Measurements from ENCODE around the gene UNC80. TPM values are rescaled to one million over a fixed set of nuclear protein-coding genes. Genes with fewer than 3 reads are reported as not detected.

The UNC80 gene
- polyA plus RNA-seq, 1 donor (not counting 4 experiments of a cell fraction or from before 2014, with no cell fraction given) = 0.13 TPM

GRCh38 chr2:209767316-209767715 lies 4.3 kb upstream of the UNC80 start:
- no peak for FAIRE-seq
- H3K4me2 ChIP-seq (ENCODE audit: control insufficient read depth, extremely low read depth, insufficient read depth, low read depth, low read length) = no peak overlapping the region
- TF ChIP-seq CTCF (optimal IDR thresholded peaks at IDR 0.05 in 1 of 3, IDR thresholded peaks at IDR 0.05 in 1 of 3, conservative IDR thresholded peaks at IDR 0.05 in 1 of 3; ENCODE audit: extremely low read depth in 1 of 3, insufficient read depth in 2 of 3, low read length in 3 of 3) (no peak), EZH2 (IDR thresholded peaks at IDR 0.05; ENCODE audit: low read length) (no peak)
- no peak overlapping the region for H3K9ac ChIP-seq (ENCODE audit: control insufficient read depth, extremely low read depth, insufficient read depth, low read length)
- no peaks in the 10 kb centered on the region for H3K36me3 ChIP-seq (ENCODE audit: control insufficient read depth in 2 of 2, extremely low read depth in 1 of 2, insufficient read depth in 2 of 2, low read length in 2 of 2)
- no peaks in the 10 kb centered on the region for H4K20me1 ChIP-seq (ENCODE audit: control insufficient read depth, extremely low read depth, insufficient read depth, low read length)
- no peak overlapping the region for H3K4me3 ChIP-seq (ENCODE audit: control insufficient read depth in 2 of 3, extremely low read depth in 1 of 3, insufficient read depth in 2 of 3, low read depth in 1 of 3, low read length in 3 of 3)
- no peak overlapping the region for H3K27ac ChIP-seq (ENCODE audit: control insufficient read depth, insufficient read depth, low read length)
- H3K9me3 ChIP-seq (ENCODE audit: control insufficient read depth, low read depth, low read length) = no peaks in the 10 kb centered on the region
- H3K79me2 ChIP-seq (ENCODE audit: control insufficient read depth, insufficient read depth, low read length) = no peaks in the 10 kb centered on the region
- H2AFZ ChIP-seq (ENCODE audit: control insufficient read depth, low read length) = no peak overlapping the region
- no peaks in the 10 kb centered on the region for H3K9me1 ChIP-seq (ENCODE audit: control insufficient read depth, extremely low read depth, insufficient read depth, low read length)
- no peaks in the 10 kb centered on the region for H3K4me1 ChIP-seq (ENCODE audit: control insufficient read depth, extremely low read depth, insufficient read depth, low read length)
- no peak for DNase-seq (ENCODE audit: low read depth, low spot score)
- dilution Hi-C loops (cut with MboI; ENCODE audit: extremely low pct_ligation_motif_present, low sequenced_read_pairs) = no loop called here
- peaks cover 10% of the 10 kb centered on the region for H3K27me3 ChIP-seq (ENCODE audit: control insufficient read depth, extremely low read depth, insufficient read depth, low read length)

GRCh38 chr2:209768557-209768956 lies 3.1 kb upstream of the UNC80 start:
- Histone ChIP-seq H3K9ac (ENCODE audit: control insufficient read depth, extremely low read depth, insufficient read depth, low read length) (no peak overlapping the region), H2AFZ (ENCODE audit: control insufficient read depth, low read length) (no peak overlapping the region), H3K36me3 (ENCODE audit: control insufficient read depth in 2 of 2, extremely low read depth in 1 of 2, insufficient read depth in 2 of 2, low read length in 2 of 2) (no peaks in the 10 kb centered on the region), H3K4me1 (ENCODE audit: control insufficient read depth, extremely low read depth, insufficient read depth, low read length) (no peaks in the 10 kb centered on the region), H4K20me1 (ENCODE audit: control insufficient read depth, extremely low read depth, insufficient read depth, low read length) (no peaks in the 10 kb centered on the region), H3K9me3 (ENCODE audit: control insufficient read depth, low read depth, low read length) (no peaks in the 10 kb centered on the region), H3K9me1 (ENCODE audit: control insufficient read depth, extremely low read depth, insufficient read depth, low read length) (no peaks in the 10 kb centered on the region), H3K27ac (ENCODE audit: control insufficient read depth, insufficient read depth, low read length) (no peak overlapping the region), H3K27me3 (ENCODE audit: control insufficient read depth, extremely low read depth, insufficient read depth, low read length) (peaks cover 14% of the 10 kb centered on the region), H3K4me2 (ENCODE audit: control insufficient read depth, extremely low read depth, insufficient read depth, low read depth, low read length) (no peak overlapping the region), H3K4me3 (ENCODE audit: control insufficient read depth in 2 of 3, extremely low read depth in 1 of 3, insufficient read depth in 2 of 3, low read depth in 1 of 3, low read length in 3 of 3) (no peak overlapping the region), H3K79me2 (ENCODE audit: control insufficient read depth, insufficient read depth, low read length) (no peaks in the 10 kb centered on the region)
- no peak for TF ChIP-seq EZH2 (IDR thresholded peaks at IDR 0.05; ENCODE audit: low read length)
- no peak for TF ChIP-seq CTCF (optimal IDR thresholded peaks at IDR 0.05 in 1 of 3, IDR thresholded peaks at IDR 0.05 in 1 of 3, conservative IDR thresholded peaks at IDR 0.05 in 1 of 3; ENCODE audit: extremely low read depth in 1 of 3, insufficient read depth in 2 of 3, low read length in 3 of 3)
- DNase-seq (ENCODE audit: low read depth, low spot score) (no peak), FAIRE-seq (no peak)
- dilution Hi-C loops (cut with MboI; ENCODE audit: extremely low pct_ligation_motif_present, low sequenced_read_pairs) = no loop called here

All from keratinocyte (primary cell).